Measurements from ENCODE around the gene SERPINF2.
A peak's percentile ranks its signal among the peaks of the same experiment; 100 is the strongest.
"Not testable (repeated sequence)": the region's sequence is repeated elsewhere in the genome, so short reads cannot be mapped to it uniquely, and the experiment has no call there.

Gene SERPINF2

DNA sequence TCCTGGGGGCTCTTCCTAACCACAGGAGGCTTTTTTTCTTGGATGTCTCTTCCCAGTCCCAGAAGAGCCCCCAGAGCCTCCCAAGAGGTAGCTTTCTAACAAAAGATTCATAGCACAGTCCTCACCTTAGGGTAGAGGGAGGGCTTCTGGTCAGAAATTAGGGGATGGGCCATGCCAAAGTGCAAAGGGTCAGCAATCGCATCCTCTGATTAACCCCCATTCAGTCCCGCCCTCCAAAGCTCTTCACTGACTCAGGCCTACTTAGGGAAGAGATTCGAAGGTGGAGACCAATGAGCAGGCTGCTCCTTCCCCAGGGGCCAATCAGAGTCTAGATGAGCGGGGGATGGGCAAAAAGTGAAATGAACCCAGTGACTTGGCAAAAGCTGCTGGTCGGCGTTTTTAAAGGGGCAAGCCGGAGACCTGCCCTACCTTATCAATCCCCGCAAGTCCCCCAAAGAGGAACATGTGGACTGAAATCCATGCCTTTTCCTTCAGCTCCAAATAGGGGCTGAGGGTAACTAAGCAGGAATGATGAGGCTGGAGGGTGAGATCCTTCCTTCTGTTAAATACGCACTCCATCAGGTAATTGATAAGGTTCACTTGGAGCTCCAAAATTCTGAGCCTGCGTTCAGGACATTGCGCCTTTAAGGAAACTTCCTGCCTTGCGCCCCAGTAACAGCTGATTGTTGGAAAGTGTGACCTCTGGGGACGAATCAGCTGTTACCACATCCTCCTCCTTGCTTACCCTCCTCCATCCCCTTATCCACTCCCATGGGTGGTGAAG, 25.6 kb upstream of the SERPINF2 start:
- DNase-seq, result peak; percentile 90

DNA sequence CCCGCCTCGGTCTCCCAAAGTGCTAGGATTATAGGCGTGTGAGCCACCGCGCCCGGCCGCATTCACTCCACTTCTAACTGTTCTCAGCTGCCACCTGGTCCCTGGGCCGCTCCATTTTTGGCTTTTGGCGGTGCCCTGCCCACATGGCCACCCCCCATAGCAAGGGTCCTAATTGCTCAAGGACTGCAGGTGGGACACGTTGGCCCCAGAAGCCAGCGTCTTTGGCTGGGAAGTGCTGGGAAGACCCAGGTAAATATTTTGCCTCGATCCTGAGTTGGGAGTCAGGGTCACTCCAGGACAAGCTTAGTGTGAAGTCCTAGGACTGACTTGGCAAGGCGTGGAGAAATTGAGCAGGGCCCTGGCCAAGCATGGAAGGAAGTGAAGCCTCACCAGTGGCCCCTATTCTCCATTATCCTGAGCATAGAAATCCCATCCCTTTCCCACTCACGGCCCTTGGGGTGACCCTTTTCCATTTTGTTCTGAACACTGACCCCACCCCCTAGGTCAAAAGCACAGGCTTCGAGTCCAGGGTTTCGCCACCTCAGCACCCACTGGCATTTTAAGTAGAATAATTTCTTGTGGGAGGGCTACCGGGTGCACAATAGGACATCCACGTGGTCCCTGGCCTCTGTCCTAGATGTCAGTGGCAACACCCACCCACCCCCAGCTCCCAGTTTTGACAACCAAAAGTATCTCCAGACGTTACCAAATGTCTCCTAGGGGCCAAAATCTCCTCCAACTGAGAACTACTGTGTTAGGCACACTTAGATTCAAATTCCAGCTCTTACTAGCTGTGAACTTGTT, 24.1 kb upstream of the SERPINF2 start:
- no peak for DNase-seq

DNA sequence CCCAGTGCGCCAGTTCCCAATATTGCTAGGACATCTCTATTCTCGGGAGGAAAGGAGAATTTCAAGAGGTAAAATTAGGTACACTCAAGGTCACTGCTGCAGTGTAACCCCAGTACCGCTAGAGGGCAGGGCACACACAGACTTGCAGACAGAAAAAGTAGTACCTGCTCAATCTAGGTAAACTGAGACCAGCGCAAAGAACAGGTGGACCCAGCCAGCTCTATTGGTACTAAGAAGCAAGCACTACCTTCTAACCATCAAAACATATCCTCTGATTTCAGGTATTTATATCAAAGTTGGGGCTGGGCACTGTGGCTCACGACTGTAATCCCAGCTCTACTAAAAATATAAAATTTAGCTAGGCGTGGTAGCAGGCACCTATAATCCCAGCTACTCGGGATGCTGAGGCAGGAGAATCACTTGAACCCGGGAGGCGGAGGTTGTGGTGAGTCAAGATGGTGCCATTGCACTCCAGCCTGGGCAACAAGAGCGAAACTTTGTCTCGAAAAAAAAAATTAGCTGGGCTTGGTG, 21.8 kb upstream of the SERPINF2 start:
- peak; percentile 78 for DNase-seq

DNA sequence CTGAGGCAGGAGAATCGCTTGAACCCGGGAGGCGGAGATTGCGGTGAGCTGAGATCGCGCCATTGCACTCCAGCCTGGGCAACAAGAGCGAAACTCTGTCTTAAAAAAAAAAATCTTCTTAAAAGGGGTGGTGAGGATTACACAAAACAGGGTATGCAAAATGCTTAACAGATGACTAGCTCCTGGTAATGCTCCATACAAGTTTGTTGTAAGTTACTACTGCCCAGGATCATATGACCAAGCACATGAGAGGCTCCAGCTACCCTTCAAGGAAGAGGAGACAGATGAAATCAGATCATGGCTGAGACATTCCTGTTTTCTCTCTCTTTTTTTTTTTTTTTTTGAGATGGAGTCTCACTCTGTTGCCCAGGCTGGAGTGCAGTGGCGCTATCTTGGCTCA, 20.6 kb upstream of the SERPINF2 start:
- DNase-seq, result not testable (repeated sequence)

DNA sequence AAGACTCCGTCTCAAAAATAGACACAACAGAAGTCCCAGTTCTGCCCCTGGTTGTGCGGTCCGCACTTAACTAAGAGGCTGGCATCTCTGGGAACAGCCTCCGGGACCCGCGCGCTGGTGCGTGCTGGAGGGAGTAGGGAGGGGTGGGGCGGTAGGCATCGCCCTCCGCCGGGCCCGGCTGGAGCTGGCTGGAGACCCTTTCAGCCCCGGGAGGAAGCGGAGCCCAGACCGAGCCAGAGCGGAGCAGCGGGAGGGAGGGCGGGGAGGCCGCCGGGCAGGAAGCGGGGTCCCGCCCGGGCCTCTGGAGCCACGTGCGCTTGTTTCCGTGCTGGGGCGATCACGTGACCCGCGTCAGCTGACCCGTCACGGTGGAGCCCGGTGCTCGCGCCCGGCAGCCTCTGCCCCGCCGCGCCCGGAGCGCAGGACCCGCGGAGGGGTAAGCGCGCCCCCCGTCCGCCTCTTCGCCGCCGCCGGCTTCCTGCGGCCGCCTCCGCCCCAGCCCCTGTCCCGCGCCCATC, 18.3 kb upstream of the SERPINF2 start, which contains the start of gene WDR81:
TSS of gene WDR81 (plus strand) at position 354 of the 518 bp plus-strand sequence. CDS start 256 bp downstream, outside the sequence.
- peak; percentile 84 for DNase-seq

DNA sequence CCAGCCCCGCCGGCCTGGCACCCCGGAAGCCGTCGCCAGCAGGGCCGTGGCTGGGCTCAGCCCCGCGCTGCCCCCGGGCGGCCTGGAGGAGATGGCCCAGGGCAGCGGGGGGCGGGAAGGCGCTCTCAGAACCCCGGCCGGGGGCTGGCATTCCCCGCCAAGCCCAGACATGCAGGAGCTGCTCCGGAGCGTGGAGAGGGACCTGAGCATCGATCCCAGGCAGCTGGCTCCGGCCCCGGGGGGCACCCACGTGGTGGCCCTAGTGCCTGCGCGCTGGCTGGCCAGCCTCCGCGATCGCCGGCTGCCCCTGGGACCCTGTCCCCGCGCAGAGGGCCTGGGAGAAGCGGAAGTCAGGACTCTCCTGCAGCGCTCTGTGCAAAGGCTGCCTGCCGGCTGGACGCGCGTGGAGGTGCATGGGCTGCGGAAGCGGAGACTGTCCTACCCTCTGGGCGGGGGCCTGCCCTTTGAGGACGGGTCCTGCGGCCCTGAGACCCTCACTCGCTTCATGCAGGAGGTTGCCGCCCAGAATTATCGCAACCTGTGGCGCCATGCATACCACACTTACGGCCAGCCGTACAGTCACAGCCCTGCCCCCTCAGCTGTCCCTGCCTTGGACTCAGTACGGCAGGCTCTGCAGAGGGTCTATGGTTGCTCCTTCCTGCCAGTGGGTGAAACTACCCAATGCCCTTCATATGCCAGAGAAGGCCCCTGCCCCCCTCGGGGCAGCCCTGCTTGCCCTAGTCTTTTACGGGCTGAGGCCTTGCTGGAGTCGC, 17.6 kb upstream of the SERPINF2 start:
- no peak for DNase-seq

DNA sequence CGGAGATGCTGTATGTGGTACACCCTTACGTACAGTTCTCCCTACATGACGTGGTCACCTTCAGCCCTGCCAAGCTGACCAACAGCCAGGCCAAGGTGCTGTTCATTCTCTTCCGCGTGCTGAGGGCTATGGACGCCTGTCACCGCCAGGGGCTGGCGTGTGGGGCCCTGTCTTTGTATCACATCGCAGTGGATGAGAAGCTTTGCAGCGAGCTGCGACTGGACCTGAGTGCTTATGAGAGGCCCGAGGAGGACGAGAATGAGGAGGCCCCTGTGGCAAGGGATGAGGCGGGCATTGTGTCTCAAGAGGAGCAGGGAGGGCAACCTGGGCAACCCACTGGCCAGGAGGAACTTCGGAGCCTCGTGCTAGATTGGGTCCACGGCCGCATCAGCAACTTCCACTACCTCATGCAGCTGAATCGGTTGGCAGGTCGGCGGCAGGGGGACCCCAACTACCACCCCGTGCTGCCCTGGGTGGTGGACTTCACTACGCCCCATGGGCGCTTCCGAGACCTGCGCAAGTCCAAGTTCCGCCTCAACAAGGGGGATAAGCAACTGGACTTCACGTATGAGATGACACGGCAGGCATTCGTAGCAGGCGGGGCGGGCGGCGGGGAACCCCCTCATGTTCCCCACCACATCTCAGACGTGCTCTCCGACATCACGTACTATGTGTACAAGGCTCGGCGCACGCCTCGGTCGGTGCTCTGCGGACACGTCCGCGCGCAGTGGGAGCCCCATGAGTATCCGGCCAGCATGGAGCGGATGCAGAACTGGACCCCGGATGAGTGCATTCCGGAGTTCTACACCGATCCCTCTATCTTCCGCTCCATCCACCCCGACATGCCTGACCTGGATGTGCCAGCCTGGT, 16.8 kb upstream of the SERPINF2 start:
- DNase-seq, result no peak

DNA sequence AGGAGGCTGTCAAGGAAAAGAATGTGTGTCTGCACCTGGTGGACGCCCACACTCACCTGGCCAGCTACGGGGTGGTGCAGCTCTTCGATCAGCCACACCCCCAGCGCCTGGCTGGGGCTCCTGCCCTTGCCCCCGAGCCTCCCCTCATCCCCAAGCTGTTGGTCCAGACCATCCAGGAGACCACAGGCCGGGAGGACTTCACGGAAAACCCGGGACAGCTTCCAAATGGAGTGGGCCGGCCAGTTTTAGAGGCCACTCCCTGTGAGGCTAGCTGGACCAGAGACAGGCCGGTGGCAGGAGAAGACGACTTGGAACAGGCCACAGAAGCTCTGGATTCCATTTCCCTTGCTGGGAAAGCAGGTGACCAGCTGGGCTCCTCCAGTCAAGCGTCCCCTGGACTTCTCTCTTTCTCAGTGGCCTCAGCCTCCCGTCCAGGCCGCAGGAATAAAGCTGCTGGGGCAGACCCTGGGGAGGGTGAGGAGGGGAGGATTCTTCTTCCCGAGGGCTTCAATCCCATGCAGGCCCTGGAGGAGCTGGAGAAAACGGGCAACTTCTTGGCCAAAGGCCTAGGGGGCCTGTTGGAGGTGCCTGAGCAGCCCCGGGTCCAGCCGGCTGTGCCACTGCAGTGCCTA, 15.9 kb upstream of the SERPINF2 start:
- DNase-seq, result no peak

DNA sequence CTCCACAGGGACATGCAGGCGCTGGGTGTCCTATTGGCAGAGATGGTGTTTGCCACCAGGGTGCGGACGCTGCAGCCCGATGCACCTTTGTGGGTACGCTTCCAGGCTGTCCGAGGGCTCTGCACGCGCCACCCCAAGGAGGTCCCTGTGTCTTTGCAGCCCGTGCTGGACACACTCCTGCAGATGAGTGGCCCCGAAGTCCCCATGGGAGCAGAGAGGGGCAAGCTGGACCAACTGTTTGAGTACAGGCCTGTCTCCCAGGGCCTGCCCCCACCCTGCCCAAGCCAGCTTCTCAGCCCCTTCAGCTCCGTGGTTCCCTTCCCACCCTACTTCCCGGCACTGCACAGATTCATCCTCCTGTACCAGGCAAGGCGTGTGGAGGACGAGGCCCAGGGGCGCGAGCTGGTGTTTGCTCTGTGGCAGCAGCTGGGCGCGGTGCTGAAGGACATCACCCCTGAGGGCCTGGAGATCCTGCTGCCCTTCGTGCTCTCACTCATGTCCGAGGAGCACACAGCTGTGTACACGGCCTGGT, 15.3 kb upstream of the SERPINF2 start:
- DNase-seq, result no peak

DNA sequence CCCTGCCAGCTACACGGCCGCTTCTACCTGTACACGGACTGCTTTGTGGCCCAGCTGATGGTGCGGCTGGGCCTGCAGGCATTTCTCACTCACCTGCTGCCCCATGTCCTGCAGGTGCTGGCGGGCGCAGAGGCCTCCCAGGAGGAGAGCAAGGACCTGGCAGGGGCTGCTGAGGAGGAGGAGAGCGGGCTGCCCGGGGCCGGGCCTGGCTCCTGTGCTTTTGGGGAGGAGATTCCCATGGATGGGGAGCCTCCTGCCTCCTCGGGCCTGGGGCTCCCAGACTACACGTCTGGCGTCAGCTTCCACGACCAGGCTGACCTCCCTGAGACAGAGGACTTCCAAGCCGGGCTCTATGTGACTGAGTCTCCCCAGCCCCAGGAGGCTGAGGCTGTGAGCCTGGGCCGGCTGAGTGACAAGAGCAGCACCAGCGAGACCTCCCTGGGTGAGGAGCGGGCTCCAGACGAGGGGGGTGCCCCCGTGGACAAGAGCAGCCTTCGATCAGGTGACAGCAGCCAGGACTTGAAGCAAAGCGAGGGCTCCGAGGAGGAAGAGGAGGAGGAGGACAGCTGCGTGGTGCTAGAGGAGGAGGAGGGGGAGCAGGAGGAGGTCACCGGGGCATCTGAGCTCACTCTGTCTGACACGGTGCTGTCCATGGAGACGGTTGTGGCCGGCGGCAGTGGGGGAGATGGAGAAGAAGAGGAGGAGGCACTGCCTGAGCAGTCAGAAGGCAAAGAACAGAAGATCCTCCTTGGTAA, 14.6 kb upstream of the SERPINF2 start:
- DNase-seq, result no peak

DNA sequence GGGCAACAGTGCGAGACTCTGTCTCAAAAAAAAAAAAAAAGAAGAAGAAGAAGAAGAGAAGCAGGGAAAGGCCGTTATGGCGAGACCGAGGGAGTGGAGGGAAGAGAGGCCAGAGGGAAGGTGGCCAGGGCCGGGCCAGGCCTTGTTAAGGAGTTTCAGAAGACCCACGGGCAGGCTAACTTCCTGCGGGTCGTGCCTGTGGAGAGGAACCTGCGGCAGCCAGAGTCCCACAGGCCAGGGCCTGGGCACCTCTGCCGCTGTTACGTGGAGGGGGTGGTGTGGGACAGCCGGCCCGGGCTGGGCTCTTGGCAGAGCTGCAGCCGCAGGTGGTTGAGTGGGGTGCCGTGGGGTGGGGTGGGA, 12.7 kb upstream of the SERPINF2 start:
- DNase-seq, result no peak

DNA sequence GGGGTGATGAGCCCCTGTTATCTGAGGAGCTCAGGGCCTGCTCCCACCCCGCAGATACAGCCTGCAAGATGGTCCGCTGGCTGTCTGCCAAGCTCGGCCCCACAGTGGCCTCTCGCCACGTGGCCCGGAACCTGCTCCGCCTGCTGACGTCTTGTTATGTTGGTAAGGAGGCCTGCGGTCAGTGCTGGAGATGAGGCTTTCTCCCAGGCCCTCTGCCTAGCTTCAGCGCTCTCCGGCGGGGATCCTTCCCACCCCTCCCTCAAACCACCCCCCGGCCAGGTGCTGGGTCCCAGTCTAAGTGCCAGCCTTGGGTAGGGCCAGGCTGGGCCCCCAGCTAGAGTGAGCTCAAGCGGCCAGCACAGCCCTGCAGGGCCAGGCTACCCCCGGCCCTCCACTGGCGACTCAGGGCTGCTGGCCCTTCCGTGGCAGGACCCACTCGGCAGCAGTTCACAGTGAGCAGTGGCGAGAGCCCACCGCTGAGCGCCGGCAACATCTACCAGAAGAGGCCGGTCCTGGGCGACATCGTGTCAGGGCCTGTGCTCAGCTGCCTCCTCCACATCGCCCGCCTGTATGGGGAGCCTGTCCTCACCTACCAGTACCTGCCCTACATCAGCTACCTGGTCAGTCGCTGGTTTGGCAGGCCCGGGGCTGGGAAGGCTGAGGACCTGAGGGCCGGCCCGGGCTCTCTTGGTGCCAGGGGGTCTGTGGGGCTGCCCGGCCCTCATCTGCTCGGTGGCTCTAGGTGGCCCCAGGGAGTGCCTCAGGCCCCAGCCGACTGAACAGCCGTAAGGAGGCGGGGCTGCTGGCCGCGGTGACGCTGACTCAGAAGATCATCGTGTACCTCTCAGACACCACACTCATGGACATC, 12.1 kb upstream of the SERPINF2 start:
- no peak for DNase-seq

DNA sequence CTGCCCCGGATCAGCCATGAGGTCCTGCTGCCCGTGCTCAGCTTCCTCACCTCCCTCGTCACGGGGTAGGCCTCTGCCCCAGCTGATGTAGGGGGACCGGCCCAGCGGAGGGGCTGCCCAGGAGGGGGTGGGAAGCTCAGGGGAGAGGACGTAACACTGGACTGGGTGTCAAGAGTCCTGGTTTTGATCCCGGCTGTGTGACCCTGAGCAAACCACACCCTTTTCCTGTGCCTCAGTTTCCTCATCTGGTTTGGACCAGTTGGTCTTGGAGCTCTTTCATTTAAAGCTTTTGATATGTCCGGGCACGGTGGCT, 11.5 kb upstream of the SERPINF2 start:
- no peak for DNase-seq

DNA sequence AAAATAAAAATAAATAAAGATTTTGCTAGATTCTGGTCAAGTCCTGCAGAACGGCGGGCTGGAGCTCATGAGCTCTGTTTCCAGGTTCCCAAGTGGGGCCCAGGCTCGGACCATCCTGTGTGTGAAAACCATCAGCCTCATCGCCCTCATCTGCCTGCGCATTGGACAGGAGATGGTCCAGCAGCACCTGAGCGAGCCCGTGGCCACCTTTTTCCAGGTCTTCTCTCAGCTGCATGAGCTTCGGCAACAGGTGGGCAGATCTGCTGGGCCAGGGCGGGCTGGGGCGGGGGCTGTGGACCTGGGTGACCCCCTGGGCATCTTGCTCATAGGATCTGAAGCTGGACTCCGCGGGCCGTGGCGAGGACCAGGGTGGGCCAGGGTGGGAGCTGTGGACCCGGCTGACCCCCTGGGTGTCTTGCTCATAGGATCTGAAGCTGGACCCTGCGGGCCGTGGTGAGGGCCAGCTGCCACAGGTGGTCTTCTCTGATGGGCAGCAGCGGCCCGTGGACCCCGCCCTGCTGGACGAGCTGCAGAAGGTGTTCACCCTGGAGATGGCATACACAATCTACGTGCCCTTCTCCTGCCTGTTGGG, 10.3 kb upstream of the SERPINF2 start:
- no peak for DNase-seq

DNA sequence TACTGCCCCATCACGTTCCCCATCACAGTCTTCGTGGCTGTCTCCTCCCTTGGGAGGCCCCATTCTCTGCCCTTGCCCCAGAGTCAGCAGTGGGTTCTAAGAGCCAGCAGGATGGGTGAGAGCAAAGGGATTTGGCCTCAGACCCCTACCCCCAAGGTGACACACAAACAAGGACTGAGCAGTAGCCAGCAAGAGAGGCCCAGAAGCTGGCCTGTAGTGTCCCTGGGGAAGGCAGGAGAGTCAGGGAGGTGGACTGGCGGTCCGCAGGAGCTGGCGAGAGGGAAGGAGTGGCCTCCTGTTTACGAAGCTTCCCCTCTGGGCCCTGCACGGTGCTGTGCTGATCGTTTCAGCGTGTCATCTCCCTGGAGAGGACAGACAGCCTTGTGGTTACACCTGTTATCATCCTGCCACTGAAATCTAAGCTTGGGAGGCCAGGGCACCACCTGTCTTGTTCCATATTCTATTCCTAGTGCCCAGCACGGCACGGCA, 9.8 kb upstream of the SERPINF2 start:
- DNase-seq, result no peak

DNA sequence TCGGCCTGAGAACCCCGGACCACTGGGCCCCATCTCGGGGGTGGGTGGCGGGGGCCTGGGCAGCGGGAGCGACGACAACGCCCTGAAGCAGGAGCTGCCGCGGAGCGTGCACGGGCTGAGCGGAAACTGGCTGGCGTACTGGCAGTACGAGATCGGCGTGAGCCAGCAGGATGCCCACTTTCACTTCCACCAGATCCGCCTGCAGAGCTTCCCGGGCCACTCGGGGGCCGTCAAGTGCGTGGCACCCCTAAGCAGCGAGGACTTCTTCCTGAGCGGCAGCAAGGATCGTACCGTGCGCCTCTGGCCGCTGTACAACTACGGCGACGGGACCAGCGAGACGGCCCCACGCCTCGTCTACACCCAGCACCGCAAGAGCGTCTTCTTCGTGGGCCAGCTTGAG, 8.9 kb upstream of the SERPINF2 start:
- DNase-seq, result no peak

DNA sequence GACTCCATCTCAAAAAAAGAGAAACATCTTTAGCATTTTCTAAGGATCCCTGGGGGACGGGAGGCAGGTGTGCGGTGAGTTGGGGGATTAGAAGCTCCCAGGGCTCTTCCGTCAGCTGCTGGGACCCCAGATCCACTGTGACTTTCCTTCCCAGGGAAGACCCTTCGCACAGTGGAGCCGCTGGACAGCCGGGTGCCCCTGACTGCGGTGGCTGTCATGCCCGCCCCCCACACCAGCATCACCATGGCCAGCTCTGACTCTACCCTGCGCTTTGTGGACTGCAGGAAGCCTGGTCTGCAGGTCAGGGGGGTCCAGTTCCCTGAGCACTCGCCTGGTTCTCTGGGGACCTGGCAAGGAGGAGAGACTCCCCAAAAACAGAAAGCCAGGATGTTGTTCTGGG, 7.3 kb upstream of the SERPINF2 start:
- no peak for DNase-seq

DNA sequence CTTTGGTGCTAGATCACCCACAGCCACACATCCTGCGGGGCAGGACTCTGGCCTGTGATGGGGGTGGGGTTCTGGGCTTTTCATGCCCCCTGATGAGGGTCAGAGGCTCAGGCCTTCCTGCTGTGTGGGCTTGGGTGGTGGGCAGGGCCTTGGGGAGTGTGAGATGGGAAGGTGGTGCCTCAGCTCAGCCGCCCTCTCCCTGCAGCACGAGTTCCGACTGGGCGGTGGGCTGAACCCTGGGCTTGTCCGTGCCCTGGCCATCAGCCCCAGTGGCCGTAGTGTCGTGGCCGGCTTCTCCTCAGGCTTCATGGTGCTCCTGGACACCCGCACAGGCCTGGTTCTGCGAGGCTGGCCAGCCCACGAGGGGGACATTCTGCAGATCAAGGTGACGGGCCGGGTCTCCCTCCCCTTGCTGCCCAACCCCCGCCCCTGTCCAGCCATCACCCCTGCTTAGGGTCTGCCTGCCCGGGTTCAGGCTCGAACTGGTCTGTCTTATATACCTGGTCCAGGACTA, 6.8 kb upstream of the SERPINF2 start:
- DNase-seq, result no peak
